Activated T-helper 17 cell treated with anti-CD3 and anti-CD28 coated beads, Interleukin-2, amount 50 U/mL, for 72 hours (primary cell): ENCODE results near the gene GALNT11. TPM values are rescaled to one million over a fixed set of nuclear protein-coding genes. Genes with fewer than 3 reads are reported as not detected.

Experiments
- ATAC-seq: fragments of 150-1000 bp; cut with Tn5 transposase; replicated peaks from 2 replicates; pipeline ENCODE4 v1.10.0; 2021; ENCODE audit warnings: mild to moderate bottlenecking, moderate library complexity
- H3K27ac Mint-ChIP-seq: one replicate; pipeline ENCODE4 v1.8.0; 2022; ENCODE audit warnings: mixed read lengths
- H3K27me3 Mint-ChIP-seq: one replicate; pipeline ENCODE4 v1.8.0; 2022; ENCODE audit warnings: mixed read lengths
- H3K36me3 Mint-ChIP-seq: one replicate; pipeline ENCODE4 v1.8.0; 2022; ENCODE audit warnings: low read depth, mild to moderate bottlenecking, mixed read lengths
- H3K4me1 Mint-ChIP-seq: one replicate; pipeline ENCODE4 v1.8.0; 2022; ENCODE audit warnings: mixed read lengths
- H3K4me3 Mint-ChIP-seq: one replicate; pipeline ENCODE4 v1.8.0; 2022; ENCODE audit warnings: mild to moderate bottlenecking, mixed read lengths
- H3K9me3 Mint-ChIP-seq: one replicate; pipeline ENCODE4 v1.8.0; 2022; ENCODE audit warnings: mixed read lengths
- total RNA-seq, 2 donors: library from RNA; stranded (reverse); gene quantifications; one replicate each; pipeline ENCODE4 v1.2.3, GENCODE V29; 2022

The GALNT11 gene
- total RNA-seq, 2 donors from 2014 or later: 18.9 to 20.3 TPM

- Mint-ChIP-seq H3K9me3 (no peaks in the 10 kb centered on the region), H3K27me3 (no peaks in the 10 kb centered on the region), H3K4me1 (no peaks in the 10 kb centered on the region), H3K36me3 (peaks cover 95% of the 10 kb centered on the region), H3K27ac (peak overlapping the region; percentile 8), H3K4me3 (no peak overlapping the region)
- no peak for ATAC-seq
These were observed 126.8 kb downstream of the GALNT11 start for GRCh38 chr7:152152267-152152666.

- H3K9me3 Mint-ChIP-seq: no peaks in the 10 kb centered on the region
These were observed 133.5 kb downstream of the GALNT11 start for GRCh38 chr7:152158801-152159587.

DNA sequence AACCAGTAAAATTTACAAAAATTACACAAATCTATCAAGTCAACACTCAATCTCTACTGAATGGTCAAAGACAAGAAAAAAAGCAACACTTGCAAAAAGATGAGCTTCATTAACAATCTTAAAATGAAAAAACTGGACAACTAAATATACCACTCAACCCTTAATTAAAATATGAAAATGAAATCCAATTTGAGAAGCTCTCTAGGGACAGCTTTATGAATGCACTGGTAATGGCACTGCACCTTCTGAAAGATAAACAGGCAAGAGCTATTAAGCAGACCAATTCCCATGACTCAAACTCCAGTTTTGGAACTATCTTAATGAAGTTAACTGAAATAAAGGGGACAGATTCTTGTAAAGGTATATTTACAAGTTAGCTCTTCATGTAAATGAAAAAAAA is 135.7 kb downstream of the GALNT11 start:
- peaks cover 10% of the 10 kb centered on the region for H3K4me1 Mint-ChIP-seq
- H3K27me3 Mint-ChIP-seq: no peaks in the 10 kb centered on the region
- no peaks in the 10 kb centered on the region for H3K9me3 Mint-ChIP-seq
- H3K36me3 Mint-ChIP-seq: peaks cover 89% of the 10 kb centered on the region
- H3K27ac Mint-ChIP-seq: no peak overlapping the region
- no peak overlapping the region for H3K4me3 Mint-ChIP-seq
- no peak for ATAC-seq

More at GRCh38 chr7:152158801-152159587, 133.5 kb downstream of the GALNT11 start:
- Mint-ChIP-seq H3K4me1 (peaks cover 10% of the 10 kb centered on the region), H3K4me3 (peak overlapping the region; percentile 34), H3K36me3 (peaks cover 92% of the 10 kb centered on the region), H3K27me3 (no peaks in the 10 kb centered on the region), H3K27ac (peak overlapping the region; percentile 57)
- peak; percentile 66 for ATAC-seq

GRCh38 chr7:152162287-152162686 is 136.8 kb downstream of the GALNT11 start:
- H3K9me3 Mint-ChIP-seq: no peaks in the 10 kb centered on the region
- peaks cover 10% of the 10 kb centered on the region for H3K4me1 Mint-ChIP-seq
- no peak overlapping the region for H3K4me3 Mint-ChIP-seq
- H3K27me3 Mint-ChIP-seq: no peaks in the 10 kb centered on the region
- peaks cover 89% of the 10 kb centered on the region for H3K36me3 Mint-ChIP-seq
- peak overlapping the region; percentile 1 for H3K27ac Mint-ChIP-seq
- no peak for ATAC-seq

Other genes starting within 250 kb of the GALNT11 start
- 10 to 100 TPM; 21.6 to 31.7 TPM for gene PRKAG2, start 148.6 kb upstream of the GALNT11 start, total RNA-seq
- gene GALNTL5, start 69.2 kb upstream of the GALNT11 start, total RNA-seq: not detected